Right atrium auricular region (tissue), 2 donors: ENCODE results near the gene AWAT2. TPM values are rescaled to one million over a fixed set of nuclear protein-coding genes. Genes with fewer than 3 reads are reported as not detected.

ENCODE experiments used
- DNase-seq: peaks from one replicate; pipeline ENCODE4 v3.0.0-alpha.2; 2019; ENCODE audit warnings: low spot score
- H3K27ac ChIP-seq, 2 donors: fragments of 200-600 bp; sonication (generic); 1 replicate in 1 of 2; 2 replicates in 1 of 2; pipeline ENCODE4 v1.5.1; 2016 to 2019
- H3K27me3 ChIP-seq, 2 donors: fragments of 200-600 bp; sonication (generic); one replicate each; pipeline versions ENCODE4 v1.5.1 to v1.6.0; 2017 to 2019
- H3K36me3 ChIP-seq: fragments of 200-600 bp; sonication (generic); one replicate; pipeline ENCODE4 v1.5.1; 2016
- H3K4me1 ChIP-seq, 2 donors: fragments of 200-600 bp; sonication (generic); one replicate each; pipeline versions ENCODE4 v1.5.1 to v1.6.0; 2017 to 2019
- H3K4me3 ChIP-seq, 2 donors: fragments of 200-600 bp; sonication (generic); 1 replicate in 1 of 2; 2 replicates in 1 of 2; pipeline ENCODE4 v1.5.1; 2017 to 2019; ENCODE audit warnings: mild to moderate bottlenecking in 1 of 2, moderate library complexity in 1 of 2
- H3K9me3 ChIP-seq, 2 donors: fragments of 200-600 bp; sonication (generic); one replicate each; pipeline ENCODE4 v1.5.1; 2019
- total RNA-seq, 2 donors: library from RNA; depleted of rRNA; stranded (reverse); fragments of >200 nt; gene quantifications; one replicate each; pipeline ENCODE4 v1.1.0, GENCODE V29; 2016
- TF ChIP-seq, protein P1 (sequence below), 2 donors: fragments of 200-600 bp; sonication (generic); IDR thresholded peaks; one replicate each; pipeline ENCODE4 v1.5.1; 2019; ENCODE audit warnings: antibody characterized with exemption in 2 of 2

AWAT2 gene
- total RNA-seq, 2 donors from 2014 or later: not detected

DNA sequence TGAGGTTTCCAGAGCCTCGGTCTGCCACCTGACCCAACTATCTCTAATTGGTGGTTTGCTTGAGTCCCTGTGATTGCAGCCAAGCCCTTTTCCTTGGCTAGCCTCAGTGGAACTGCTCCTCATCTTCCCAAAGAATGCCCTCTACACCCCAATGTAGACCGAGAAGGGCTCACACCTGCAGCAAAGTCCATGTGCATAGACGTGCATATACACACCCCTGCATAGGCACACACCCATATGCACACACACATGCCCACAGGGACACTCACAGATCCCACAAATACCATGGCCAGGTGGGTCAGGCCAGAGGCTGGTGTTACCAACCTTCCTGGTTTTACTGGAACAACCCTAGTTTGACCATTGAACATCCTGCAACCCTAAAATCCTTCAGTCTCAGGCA lies 332 bp downstream of the AWAT2 start:
- no peak overlapping the region for H3K27ac ChIP-seq
- H3K27me3 ChIP-seq: no peaks in the 10 kb centered on the region
- no peak overlapping the region for H3K4me3 ChIP-seq
- H3K36me3 ChIP-seq: no peaks in the 10 kb centered on the region
- no peak for DNase-seq
- no peaks in the 10 kb centered on the region for H3K9me3 ChIP-seq
- no peaks in the 10 kb centered on the region for H3K4me1 ChIP-seq
- TF ChIP-seq, protein P1, sequence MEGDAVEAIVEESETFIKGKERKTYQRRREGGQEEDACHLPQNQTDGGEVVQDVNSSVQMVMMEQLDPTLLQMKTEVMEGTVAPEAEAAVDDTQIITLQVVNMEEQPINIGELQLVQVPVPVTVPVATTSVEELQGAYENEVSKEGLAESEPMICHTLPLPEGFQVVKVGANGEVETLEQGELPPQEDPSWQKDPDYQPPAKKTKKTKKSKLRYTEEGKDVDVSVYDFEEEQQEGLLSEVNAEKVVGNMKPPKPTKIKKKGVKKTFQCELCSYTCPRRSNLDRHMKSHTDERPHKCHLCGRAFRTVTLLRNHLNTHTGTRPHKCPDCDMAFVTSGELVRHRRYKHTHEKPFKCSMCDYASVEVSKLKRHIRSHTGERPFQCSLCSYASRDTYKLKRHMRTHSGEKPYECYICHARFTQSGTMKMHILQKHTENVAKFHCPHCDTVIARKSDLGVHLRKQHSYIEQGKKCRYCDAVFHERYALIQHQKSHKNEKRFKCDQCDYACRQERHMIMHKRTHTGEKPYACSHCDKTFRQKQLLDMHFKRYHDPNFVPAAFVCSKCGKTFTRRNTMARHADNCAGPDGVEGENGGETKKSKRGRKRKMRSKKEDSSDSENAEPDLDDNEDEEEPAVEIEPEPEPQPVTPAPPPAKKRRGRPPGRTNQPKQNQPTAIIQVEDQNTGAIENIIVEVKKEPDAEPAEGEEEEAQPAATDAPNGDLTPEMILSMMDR (IDR thresholded peaks at IDR 0.05): no peak

DNA sequence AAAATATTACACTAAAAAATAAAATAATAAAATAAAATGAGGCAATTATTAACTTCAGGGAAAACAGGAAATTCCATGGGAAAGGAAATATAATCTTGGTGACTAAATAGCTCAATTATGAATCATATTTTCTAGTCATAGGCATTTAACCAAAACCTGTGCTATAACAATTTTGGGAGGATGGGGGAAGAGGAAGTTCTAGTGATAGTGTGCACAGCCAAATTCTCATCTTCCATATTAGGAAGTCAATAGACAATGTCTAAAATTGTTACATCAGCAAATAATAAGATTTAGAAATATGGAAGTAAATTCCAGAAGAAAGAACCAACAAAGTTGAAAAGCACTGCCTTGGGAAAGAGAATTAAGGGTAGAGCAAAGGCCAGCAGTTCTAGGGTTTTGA lies 2.8 kb downstream of the AWAT2 start:
- no peaks in the 10 kb centered on the region for H3K4me1 ChIP-seq
- no peak for DNase-seq
- no peak overlapping the region for H3K4me3 ChIP-seq
- no peaks in the 10 kb centered on the region for H3K9me3 ChIP-seq
- H3K36me3 ChIP-seq: no peaks in the 10 kb centered on the region
- TF ChIP-seq, protein P1 (IDR thresholded peaks at IDR 0.05): no peak
- no peaks in the 10 kb centered on the region for H3K27me3 ChIP-seq
- H3K27ac ChIP-seq: no peak overlapping the region

DNA sequence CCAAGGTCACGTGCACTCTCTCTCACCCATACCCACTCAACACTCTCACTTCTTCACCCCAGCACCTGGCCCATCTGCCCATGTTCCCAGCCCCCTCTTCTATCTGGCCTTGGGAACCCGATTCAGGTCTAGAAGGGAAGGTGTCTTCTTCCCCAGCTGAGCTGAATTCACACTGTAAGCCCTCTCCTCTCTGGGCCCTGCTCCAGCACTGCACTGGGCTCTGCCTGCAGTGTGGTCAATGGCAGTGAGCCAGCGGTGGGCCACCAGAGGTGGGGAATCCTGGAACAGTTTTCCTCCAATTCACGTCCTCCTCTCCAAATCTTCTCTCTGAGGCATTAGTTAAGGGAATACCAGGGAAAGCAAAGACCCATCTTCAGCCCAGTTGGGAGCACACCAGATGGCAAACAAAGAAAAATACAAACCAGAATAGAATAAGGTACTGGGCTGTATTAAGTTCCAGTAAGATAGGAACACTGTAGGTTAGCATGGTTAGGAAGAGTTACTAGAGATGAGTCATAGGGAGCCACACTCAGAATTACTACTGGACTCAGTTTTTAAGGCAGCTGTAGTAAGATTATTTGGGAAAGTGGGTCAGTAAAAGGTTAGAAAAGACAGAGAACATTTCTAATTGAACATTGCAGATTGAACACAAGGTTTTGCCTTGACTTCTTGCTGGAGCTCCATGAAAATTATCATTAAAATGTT lies 5.0 kb downstream of the AWAT2 start:
- DNase-seq: no peak

DNA sequence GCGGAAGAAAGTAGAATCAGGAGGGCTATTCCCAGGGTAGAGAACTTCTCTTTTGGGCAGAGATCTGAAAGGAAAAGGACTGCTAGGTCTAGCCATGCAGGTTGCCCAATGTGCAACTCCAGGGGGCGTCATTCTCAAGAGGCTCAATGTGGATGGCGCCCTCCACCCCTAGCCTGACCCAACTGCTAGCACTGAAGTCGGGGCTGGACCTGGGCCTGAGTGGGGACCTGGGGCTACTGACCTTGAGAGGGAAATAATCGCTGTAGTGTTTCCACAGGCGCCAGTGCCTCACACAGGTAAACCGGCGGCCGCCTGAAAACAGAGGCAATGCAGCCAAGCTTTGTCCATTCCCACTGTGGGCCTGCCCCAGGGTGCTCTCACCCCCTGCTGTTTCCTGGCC lies 6.1 kb downstream of the AWAT2 start:
- H3K27ac ChIP-seq: no peak overlapping the region
- no peaks in the 10 kb centered on the region for H3K9me3 ChIP-seq
- no peak overlapping the region for H3K4me3 ChIP-seq
- no peaks in the 10 kb centered on the region for H3K27me3 ChIP-seq
- no peaks in the 10 kb centered on the region for H3K36me3 ChIP-seq
- no peak for DNase-seq
- no peaks in the 10 kb centered on the region for H3K4me1 ChIP-seq
- TF ChIP-seq, protein P1 (IDR thresholded peaks at IDR 0.05): no peak

More for the DNA sequence above, 5.0 kb downstream of the AWAT2 start:
- H3K4me1 ChIP-seq: no peaks in the 10 kb centered on the region
- TF ChIP-seq, protein P1 (IDR thresholded peaks at IDR 0.05): no peak
- H3K27me3 ChIP-seq: no peaks in the 10 kb centered on the region
- no peak overlapping the region for H3K4me3 ChIP-seq
- no peak overlapping the region for H3K27ac ChIP-seq
- no peaks in the 10 kb centered on the region for H3K36me3 ChIP-seq
- H3K9me3 ChIP-seq: no peaks in the 10 kb centered on the region

DNA sequence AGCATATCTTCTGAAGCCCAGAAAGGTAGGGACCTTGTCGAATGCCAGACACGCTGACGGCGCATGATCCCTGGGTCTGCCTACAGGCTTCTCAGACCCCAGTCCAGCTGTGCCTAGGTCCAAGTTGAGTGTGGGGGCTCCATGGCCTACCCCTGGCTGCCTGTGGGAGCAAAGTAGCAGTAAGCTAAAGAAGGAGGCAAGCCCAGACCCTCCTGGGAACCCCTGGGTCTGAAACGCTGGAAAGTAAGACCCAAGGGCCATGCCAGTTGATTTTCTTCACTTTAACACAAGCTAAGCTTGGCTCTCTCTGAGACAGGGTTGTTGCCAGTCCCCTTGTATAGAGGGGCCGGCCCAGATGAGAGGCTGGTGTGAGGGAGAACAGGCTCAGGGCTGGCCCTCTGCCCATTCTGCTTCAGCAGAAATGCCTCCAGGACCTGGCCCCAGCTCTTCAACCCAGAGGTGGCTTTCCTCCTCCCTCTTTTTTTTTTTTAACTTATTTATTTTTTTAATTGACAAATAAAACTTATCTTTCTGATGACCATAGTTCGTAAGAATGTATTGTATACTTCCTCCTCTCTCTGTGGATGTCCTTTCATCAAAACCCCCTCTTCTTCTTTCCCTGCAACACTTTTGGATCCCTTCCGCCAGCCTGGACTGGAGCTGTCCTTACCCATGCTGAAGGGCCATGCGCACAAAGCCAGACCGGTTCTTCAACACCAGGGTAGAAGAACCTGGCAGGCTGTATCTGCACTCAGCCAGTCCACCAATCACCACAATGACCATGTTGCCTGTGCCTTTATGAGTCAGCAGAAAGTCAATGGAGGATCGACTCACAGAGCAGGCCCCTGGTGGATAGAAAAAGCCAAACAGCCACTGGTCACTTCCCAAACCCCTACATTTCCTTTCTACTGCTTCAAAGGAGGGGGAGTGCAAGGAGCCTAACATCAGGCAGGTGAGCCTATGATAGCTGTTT lies 7.1 kb downstream of the AWAT2 start:
- no peak overlapping the region for H3K4me3 ChIP-seq
- H3K4me1 ChIP-seq: no peaks in the 10 kb centered on the region
- H3K27ac ChIP-seq: no peak overlapping the region
- no peak for DNase-seq
- no peaks in the 10 kb centered on the region for H3K9me3 ChIP-seq
- TF ChIP-seq, protein P1 (IDR thresholded peaks at IDR 0.05): no peak
- no peaks in the 10 kb centered on the region for H3K36me3 ChIP-seq
- H3K27me3 ChIP-seq: no peaks in the 10 kb centered on the region
